NCI-H345 (cell line): ENCODE results near the gene HSPA12B.

ENCODE experiments used
- DNase-seq: peaks from one replicate; lab custom pipeline; 2025; lab: John Stamatoyannopoulos, UW

HSPA12B gene

GRCh38 chr20:3732327-3733118 lies at the start of gene HSPA12B:
Gene HSPA12B (plus strand): TSS chr20:3732685. CDS start chr20:3738675, 5,990 bp downstream.
- no peak for DNase-seq

GRCh38 chr20:3685341-3685740 lies 47.1 kb upstream of the HSPA12B start:
- no peak for DNase-seq

GRCh38 chr20:3686421-3686820 lies 46.1 kb upstream of the HSPA12B start:
- DNase-seq = no peak

GRCh38 chr20:3686867-3687321 lies 45.6 kb upstream of the HSPA12B start:
- DNase-seq = peak; percentile 19

- no peak for DNase-seq
These were observed 44.8 kb upstream of the HSPA12B start for GRCh38 chr20:3687655-3688054.

GRCh38 chr20:3689978-3690377 lies 42.5 kb upstream of the HSPA12B start:
- DNase-seq = no peak

GRCh38 chr20:3690413-3690812 lies 42.1 kb upstream of the HSPA12B start:
- DNase-seq = no peak

- no peak for DNase-seq
These were observed 41.2 kb upstream of the HSPA12B start for GRCh38 chr20:3691306-3691705.

GRCh38 chr20:3691897-3692296 lies 40.6 kb upstream of the HSPA12B start:
- DNase-seq = no peak

- no peak for DNase-seq
These were observed 39.7 kb upstream of the HSPA12B start for GRCh38 chr20:3692706-3693294.

GRCh38 chr20:3693376-3693775 lies 39.1 kb upstream of the HSPA12B start:
- no peak for DNase-seq

- DNase-seq = no peak
These were observed 37.6 kb upstream of the HSPA12B start for GRCh38 chr20:3694864-3695263.

GRCh38 chr20:3696200-3696599 lies 36.3 kb upstream of the HSPA12B start:
- DNase-seq = no peak

- no peak for DNase-seq
These were observed 35.5 kb upstream of the HSPA12B start for GRCh38 chr20:3696745-3697587.

GRCh38 chr20:3697588-3698305 lies 34.7 kb upstream of the HSPA12B start:
- DNase-seq = no peak

GRCh38 chr20:3698591-3699001 lies 33.9 kb upstream of the HSPA12B start:
- DNase-seq = no peak

GRCh38 chr20:3699037-3699436 lies 33.4 kb upstream of the HSPA12B start:
- DNase-seq = no peak

GRCh38 chr20:3701061-3701998 lies 31.2 kb upstream of the HSPA12B start:
- no peak for DNase-seq

- DNase-seq = no peak
These were observed 29.7 kb upstream of the HSPA12B start for GRCh38 chr20:3702611-3703391.

GRCh38 chr20:3704087-3704486 lies 28.4 kb upstream of the HSPA12B start:
- DNase-seq = no peak
